ENCODE results near the gene POU2F2. TPM values are rescaled to one million over a fixed set of nuclear protein-coding genes. Genes with fewer than 3 reads are reported as not detected.

The POU2F2 gene
- total and polyA plus RNA-seq, 2 experiments from 2014 or later = 1.5 to 3.0 TPM

DNA sequence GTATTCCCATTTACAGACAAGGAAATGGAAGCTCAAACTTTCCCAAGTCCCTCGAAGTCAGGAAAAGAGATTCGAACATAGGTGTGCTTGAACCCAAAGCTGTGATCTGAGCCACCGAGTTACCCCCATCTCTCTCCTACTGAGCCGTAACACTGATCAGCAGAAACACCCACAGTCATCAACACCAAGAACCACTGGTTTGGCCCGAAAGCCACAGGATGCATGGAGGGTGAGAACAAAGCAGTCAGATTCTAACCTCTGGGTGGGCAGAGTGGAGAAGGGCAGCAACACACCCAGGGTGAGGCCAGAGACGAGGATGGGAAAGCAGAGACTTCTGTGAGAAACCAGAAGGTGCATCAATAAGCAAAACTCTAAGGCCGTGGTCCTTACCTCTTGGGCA is 27.7 kb upstream of the POU2F2 start:
- Histone ChIP-seq H3K9me3 (ENCODE audit: low read depth) (no peaks in the 10 kb centered on the region), H3K9me2 (ENCODE audit: insufficient read depth) (no peaks in the 10 kb centered on the region), H3F3A (ENCODE audit: insufficient read depth) (no peaks in the 10 kb centered on the region), H3K36me3 (ENCODE audit: low read depth) (no peaks in the 10 kb centered on the region), H3K4me2 (ENCODE audit: unreplicated experiment) (no peak overlapping the region), H3K27ac (no peak overlapping the region), H4K20me1 (ENCODE audit: insufficient read depth) (no peaks in the 10 kb centered on the region), H3K4me1 (ENCODE audit: insufficient read depth) (no peaks in the 10 kb centered on the region), H3K4me3 (no peak overlapping the region), H3K79me2 (ENCODE audit: insufficient read depth) (no peaks in the 10 kb centered on the region), H3K9ac (no peak overlapping the region), H2AFZ (no peak overlapping the region), H3K27me3 (replicated peaks; ENCODE audit: insufficient read depth) (peaks cover 58% of the 10 kb centered on the region)
- DNase-seq = no peak
- TF ChIP-seq EZH2phosphoT487 (IDR thresholded peaks at IDR 0.05; ENCODE audit: insufficient read depth, low read depth) = no peak
- TF ChIP-seq EZH2 (IDR thresholded peaks at IDR 0.05; ENCODE audit: insufficient read depth, poor library complexity, severe bottlenecking) = no peak
- WGBS, 2 experiments (ENCODE audit: low coverage in 1 of 2, low lambda C conversion rate in 2 of 2, missing lambda C conversion rate in 2 of 2) = 50 to 54% methylated on average over 7 of the region's 7 CpGs
- in situ Hi-C loops (cut with MboI) = no loop called here

DNA sequence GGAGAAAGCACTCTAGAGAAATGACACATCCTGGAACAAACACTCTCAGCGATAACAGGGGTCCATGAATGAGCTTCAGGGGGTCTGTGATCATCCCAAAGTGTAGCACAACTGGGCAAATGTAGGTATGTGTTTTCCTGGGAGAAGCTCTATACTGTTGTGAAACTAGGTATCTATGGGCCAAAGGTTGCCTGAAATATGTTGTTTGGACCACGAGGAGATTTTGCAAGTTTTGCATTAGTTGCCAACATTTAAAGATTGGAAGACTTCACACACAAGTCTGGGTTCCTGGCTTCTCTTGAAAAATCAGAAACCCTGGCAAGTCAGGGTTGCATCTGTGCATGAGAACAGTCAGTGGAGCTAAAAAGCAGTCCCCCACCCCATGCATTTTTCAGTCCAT is 26.7 kb upstream of the POU2F2 start:
- H3K79me2 ChIP-seq (ENCODE audit: insufficient read depth) = no peaks in the 10 kb centered on the region
- H3K4me3 ChIP-seq = no peak overlapping the region
- no peak for DNase-seq
- no peaks in the 10 kb centered on the region for H3K9me2 ChIP-seq (ENCODE audit: insufficient read depth)
- no peaks in the 10 kb centered on the region for H4K20me1 ChIP-seq (ENCODE audit: insufficient read depth)
- no peaks in the 10 kb centered on the region for H3F3A ChIP-seq (ENCODE audit: insufficient read depth)
- TF ChIP-seq EZH2 (IDR thresholded peaks at IDR 0.05; ENCODE audit: insufficient read depth, poor library complexity, severe bottlenecking) (no peak), EZH2phosphoT487 (IDR thresholded peaks at IDR 0.05; ENCODE audit: insufficient read depth, low read depth) (no peak)
- no peaks in the 10 kb centered on the region for H3K4me1 ChIP-seq (ENCODE audit: insufficient read depth)
- no peak overlapping the region for H3K27ac ChIP-seq
- peaks cover 63% of the 10 kb centered on the region for H3K27me3 ChIP-seq (replicated peaks; ENCODE audit: insufficient read depth)
- H2AFZ ChIP-seq = no peak overlapping the region
- 18 to 27% methylated on average over 2 of the region's 2 CpGs for WGBS, 2 experiments (ENCODE audit: low coverage in 1 of 2, low lambda C conversion rate in 2 of 2, missing lambda C conversion rate in 2 of 2)
- no peak overlapping the region for H3K4me2 ChIP-seq (ENCODE audit: unreplicated experiment)
- in situ Hi-C loops (cut with MboI) = no loop called here
- no peak overlapping the region for H3K9ac ChIP-seq
- no peaks in the 10 kb centered on the region for H3K9me3 ChIP-seq (ENCODE audit: low read depth)
- H3K36me3 ChIP-seq (ENCODE audit: low read depth) = no peaks in the 10 kb centered on the region

GRCh38 chr19:42156571-42156970 is 24.3 kb upstream of the POU2F2 start:
- H3K4me1 ChIP-seq (ENCODE audit: insufficient read depth) = no peaks in the 10 kb centered on the region
- 71% methylated on average over 7 to 8 of the region's 8 CpGs for WGBS, 2 experiments (ENCODE audit: low coverage in 1 of 2, low lambda C conversion rate in 2 of 2, missing lambda C conversion rate in 2 of 2)
- no peaks in the 10 kb centered on the region for H3K9me3 ChIP-seq (ENCODE audit: low read depth)
- no peak overlapping the region for H3K4me3 ChIP-seq
- H3K27me3 ChIP-seq (replicated peaks; ENCODE audit: insufficient read depth) = peaks cover 69% of the 10 kb centered on the region
- no peaks in the 10 kb centered on the region for H3F3A ChIP-seq (ENCODE audit: insufficient read depth)
- H3K9ac ChIP-seq = no peak overlapping the region
- no peak overlapping the region for H3K4me2 ChIP-seq (ENCODE audit: unreplicated experiment)
- no peaks in the 10 kb centered on the region for H4K20me1 ChIP-seq (ENCODE audit: insufficient read depth)
- no peaks in the 10 kb centered on the region for H3K36me3 ChIP-seq (ENCODE audit: low read depth)
- TF ChIP-seq EZH2 (IDR thresholded peaks at IDR 0.05; ENCODE audit: insufficient read depth, poor library complexity, severe bottlenecking) (no peak), EZH2phosphoT487 (IDR thresholded peaks at IDR 0.05; ENCODE audit: insufficient read depth, low read depth) (no peak)
- no peaks in the 10 kb centered on the region for H3K9me2 ChIP-seq (ENCODE audit: insufficient read depth)
- no peaks in the 10 kb centered on the region for H3K79me2 ChIP-seq (ENCODE audit: insufficient read depth)
- no peak for DNase-seq
- no peak overlapping the region for H3K27ac ChIP-seq
- no peak overlapping the region for H2AFZ ChIP-seq
- in situ Hi-C loops (cut with MboI) = no loop called here

DNA sequence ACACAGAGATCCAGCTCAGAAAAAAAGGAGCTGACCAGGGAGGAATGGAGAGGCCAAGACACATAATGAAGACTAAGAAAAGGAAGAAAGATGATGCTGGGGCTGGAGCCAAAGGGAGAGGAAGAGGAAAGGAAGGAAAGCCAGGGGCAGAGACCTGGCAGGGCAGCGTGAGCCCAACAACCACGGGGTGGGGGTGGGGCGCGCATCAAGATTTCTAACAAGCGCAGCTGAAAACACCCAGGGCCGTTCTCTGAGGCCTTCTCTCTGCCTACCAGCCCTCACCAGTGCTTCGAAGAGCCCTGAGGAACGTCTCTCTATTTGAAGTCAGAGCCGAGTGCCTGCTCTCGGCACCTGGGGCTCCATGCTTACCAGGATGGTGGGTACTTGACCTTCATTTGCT is 23.6 kb upstream of the POU2F2 start:
- no peak overlapping the region for H3K4me3 ChIP-seq
- H3K27ac ChIP-seq = no peak overlapping the region
- H3K36me3 ChIP-seq (ENCODE audit: low read depth) = no peaks in the 10 kb centered on the region
- in situ Hi-C loops (cut with MboI) = no loop called here
- no peaks in the 10 kb centered on the region for H3K9me2 ChIP-seq (ENCODE audit: insufficient read depth)
- H3K9me3 ChIP-seq (ENCODE audit: low read depth) = no peaks in the 10 kb centered on the region
- H2AFZ ChIP-seq = no peak overlapping the region
- no peaks in the 10 kb centered on the region for H4K20me1 ChIP-seq (ENCODE audit: insufficient read depth)
- no peaks in the 10 kb centered on the region for H3K4me1 ChIP-seq (ENCODE audit: insufficient read depth)
- peaks cover 64% of the 10 kb centered on the region for H3K27me3 ChIP-seq (replicated peaks; ENCODE audit: insufficient read depth)
- H3K4me2 ChIP-seq (ENCODE audit: unreplicated experiment) = no peak overlapping the region
- TF ChIP-seq EZH2phosphoT487 (IDR thresholded peaks at IDR 0.05; ENCODE audit: insufficient read depth, low read depth) (no peak), EZH2 (IDR thresholded peaks at IDR 0.05; ENCODE audit: insufficient read depth, poor library complexity, severe bottlenecking) (no peak)
- WGBS, 2 experiments (ENCODE audit: low coverage in 1 of 2, low lambda C conversion rate in 2 of 2, missing lambda C conversion rate in 2 of 2) = 29 to 38% methylated on average over 8 to 10 of the region's 10 CpGs
- no peak for DNase-seq
- no peaks in the 10 kb centered on the region for H3F3A ChIP-seq (ENCODE audit: insufficient read depth)
- no peak overlapping the region for H3K9ac ChIP-seq
- H3K79me2 ChIP-seq (ENCODE audit: insufficient read depth) = no peaks in the 10 kb centered on the region
